ENCODE data around the gene FBN2. TPM values are rescaled to one million over a fixed set of nuclear protein-coding genes. Genes with fewer than 3 reads are reported as not detected.

The FBN2 gene
- total and polyA plus RNA-seq, 9 donors = 0.23 to 3.5 (median 1.0) TPM

DNA sequence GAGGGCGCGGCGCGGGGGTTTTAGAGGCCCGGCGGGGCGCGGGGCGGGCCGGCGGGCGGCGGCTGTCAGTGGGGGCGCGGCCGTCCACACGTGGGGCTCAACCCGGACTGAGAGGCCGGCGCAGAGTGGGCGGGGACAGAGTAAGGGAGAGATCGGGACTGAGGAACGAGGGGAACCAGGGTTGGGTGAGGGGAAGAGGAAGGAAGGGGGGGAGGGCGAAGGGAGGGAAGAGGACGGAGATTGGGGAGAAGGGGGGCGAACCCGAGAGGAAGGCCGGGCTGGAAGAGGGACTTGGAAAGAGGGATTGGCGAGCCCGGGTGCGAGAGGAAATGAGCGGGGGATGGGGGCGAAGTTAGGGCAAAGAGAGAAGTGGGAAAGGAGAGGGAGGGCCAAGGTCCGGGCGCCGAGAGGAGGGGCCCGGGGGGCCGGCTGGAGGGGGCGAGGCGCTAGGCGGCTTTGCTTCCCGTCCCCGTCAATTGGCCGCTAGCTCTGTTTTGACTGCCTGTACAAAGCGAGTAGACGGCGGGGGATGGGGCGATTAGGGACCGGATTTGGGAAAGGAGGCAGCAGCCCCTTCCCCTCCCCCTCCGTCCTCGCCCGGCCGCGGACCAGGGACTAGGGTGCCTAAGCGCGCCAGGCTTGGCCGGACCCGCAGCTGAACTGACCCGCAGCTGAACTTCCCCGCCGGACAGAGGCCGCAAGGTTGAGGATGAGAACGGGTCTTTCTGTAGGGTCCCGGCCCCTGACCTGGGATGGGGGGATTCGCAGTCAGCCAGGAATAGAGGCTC, 399 bp upstream of the FBN2 start:
- intact Hi-C loops (cut with DNase I) = no loop called here
- WGBS, 3 donors = 0 to 1% (median 1%) methylated on average over 37 to 65 of the region's 65 CpGs
- DNase-seq = peak in 4 of 5 donors; percentile 21 to 63 (median 41)
- Histone ChIP-seq H3K27ac (no peak overlapping the region), H3K9me3 (no peaks in the 10 kb centered on the region), H3K27me3 (no peaks in the 10 kb centered on the region), H3K4me1 (ENCODE audit: insufficient read depth) (no peaks in the 10 kb centered on the region), H3K36me3 (no peaks in the 10 kb centered on the region), H3K4me3 (peak overlapping the region; percentile 51)
- TF ChIP-seq EP300 (IDR thresholded peaks at IDR 0.05) = no peak
- no peak for TF ChIP-seq CTCF (IDR thresholded peaks at IDR 0.05)
- no peak for TF ChIP-seq POLR2A (IDR thresholded peaks at IDR 0.05)

DNA sequence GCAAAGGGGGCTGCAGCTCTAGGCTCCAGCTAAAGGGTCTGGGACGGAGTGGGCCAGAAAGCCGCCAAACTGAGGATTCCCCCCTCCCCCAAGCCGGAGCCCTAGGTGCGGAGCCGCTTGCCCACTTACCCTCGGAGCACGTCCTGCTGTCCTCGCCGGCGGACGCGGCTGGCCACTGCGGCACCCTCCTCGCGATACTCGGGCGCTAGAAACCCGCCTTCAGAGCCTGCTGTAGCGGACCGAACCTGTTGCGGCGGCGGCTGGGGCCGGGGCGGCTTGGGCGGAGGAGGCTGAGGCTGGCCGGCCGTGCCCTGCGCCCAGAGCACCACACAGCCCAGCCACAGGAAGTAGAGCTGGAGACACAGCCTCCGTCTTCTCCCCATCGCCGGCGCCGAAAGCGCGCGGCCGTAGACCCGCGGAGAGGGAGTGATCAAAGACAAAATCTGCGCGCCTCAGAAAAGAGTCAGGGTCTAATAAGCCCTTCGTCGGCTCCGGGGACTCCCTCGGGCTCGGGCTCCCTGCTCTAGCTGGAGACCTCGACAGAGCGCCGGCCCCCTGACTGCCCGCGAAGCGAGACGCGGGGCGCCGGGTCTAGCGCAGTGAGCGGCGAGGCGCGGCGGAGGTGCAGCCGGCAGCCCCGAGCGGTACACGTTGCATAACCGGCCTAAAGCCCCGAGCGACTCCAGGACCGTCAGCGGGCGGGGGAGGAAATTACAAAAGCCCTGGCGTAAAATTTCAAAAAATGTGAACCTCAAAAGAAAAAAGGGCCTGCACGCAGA, 635 bp downstream of the FBN2 start:
- Histone ChIP-seq H3K4me1 (ENCODE audit: insufficient read depth) (no peaks in the 10 kb centered on the region), H3K4me3 (peak overlapping the region; percentile 51), H3K27me3 (no peaks in the 10 kb centered on the region), H3K27ac (no peak overlapping the region), H3K9me3 (no peaks in the 10 kb centered on the region), H3K36me3 (no peaks in the 10 kb centered on the region)
- 1% methylated on average over 74 to 75 of the region's 75 CpGs for WGBS, 3 donors
- intact Hi-C loops (cut with DNase I) = no loop called here
- TF ChIP-seq CTCF (IDR thresholded peaks at IDR 0.05) (no peak), POLR2A (IDR thresholded peaks at IDR 0.05) (no peak), EP300 (IDR thresholded peaks at IDR 0.05) (no peak)
- peak in 3 of 5 donors; percentile 20 to 41 (median 33) for DNase-seq

DNA sequence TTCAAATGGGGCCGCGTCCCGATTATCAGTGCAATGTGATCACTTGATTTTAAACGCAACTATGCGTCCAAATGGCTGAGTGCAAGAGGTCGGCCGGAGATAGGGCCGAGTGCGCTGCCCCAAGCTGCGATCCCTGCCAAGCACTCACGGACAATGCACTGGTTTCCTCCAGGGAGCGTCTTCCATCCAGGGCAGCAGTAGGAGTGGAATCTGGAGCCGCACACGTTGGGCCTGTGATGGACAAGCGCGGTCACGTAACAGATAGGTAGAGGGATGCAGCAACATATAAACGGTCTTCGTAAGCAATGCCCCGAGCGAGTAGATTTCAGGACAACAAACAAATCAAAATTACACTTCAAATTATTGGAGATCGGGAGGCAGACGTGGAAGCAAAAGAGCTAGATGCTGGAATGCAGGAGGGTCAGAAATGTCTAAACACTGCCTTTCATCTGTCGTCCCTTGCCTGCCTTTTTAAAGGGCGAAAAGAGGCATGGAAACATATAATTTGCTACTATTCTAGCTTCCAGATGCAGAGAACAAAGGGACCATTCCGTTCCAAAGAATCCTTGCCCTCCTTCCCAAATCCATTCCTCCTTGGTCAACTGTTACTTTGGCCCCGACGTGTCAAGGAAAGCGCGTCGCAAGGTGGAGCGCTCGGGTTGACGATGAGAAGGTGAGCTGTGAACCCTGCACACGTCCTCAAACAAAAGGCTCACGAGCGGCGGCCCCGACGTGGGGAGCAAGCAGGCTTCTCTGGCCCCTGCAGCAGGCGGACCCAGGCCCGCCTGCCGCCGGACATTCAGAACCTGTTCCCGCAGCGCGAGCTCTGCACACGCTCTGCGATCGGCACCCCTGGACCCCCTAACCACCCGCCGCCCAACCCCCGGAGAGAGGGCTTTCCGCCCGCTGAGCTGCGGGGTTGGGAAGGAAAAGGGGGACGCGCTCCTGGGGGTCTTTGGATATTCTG, 1.5 kb downstream of the FBN2 start:
- H3K27me3 ChIP-seq = no peaks in the 10 kb centered on the region
- no peak for DNase-seq
- intact Hi-C loops (cut with DNase I) = no loop called here
- TF ChIP-seq CTCF (IDR thresholded peaks at IDR 0.05) = no peak
- TF ChIP-seq EP300 (IDR thresholded peaks at IDR 0.05) = no peak
- no peak for TF ChIP-seq POLR2A (IDR thresholded peaks at IDR 0.05)
- H3K27ac ChIP-seq = no peak overlapping the region
- WGBS, 3 donors = 33 to 40% (median 35%) methylated on average over 55 to 58 of the region's 58 CpGs
- no peaks in the 10 kb centered on the region for H3K4me1 ChIP-seq (ENCODE audit: insufficient read depth)
- H3K36me3 ChIP-seq = no peaks in the 10 kb centered on the region
- no peaks in the 10 kb centered on the region for H3K9me3 ChIP-seq
- H3K4me3 ChIP-seq = peak overlapping the region; percentile 51

DNA sequence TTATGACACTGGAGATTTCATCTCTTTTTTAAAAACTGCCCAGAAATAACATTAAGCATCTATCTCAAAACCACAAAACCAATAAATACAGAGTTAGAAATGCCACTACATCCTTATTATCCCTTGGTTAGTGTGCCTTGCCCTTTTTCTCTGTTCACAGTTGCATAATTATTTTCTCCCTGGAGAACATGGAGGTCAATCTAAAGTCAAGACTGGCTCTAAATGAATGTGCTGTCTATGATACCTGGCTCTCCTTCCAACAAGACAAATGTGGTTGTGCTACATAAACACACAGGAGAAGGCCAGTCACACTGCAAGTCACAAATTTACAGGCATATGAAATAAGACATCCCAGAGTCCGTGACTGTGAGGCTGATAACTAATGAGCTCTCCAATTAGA, 2.8 kb downstream of the FBN2 start:
- Histone ChIP-seq H3K9me3 (no peaks in the 10 kb centered on the region), H3K27ac (no peak overlapping the region), H3K36me3 (no peaks in the 10 kb centered on the region), H3K27me3 (no peaks in the 10 kb centered on the region), H3K4me1 (ENCODE audit: insufficient read depth) (no peaks in the 10 kb centered on the region), H3K4me3 (no peak overlapping the region)
- no peak for TF ChIP-seq CTCF (IDR thresholded peaks at IDR 0.05)
- TF ChIP-seq POLR2A (IDR thresholded peaks at IDR 0.05) = no peak
- TF ChIP-seq EP300 (IDR thresholded peaks at IDR 0.05) = no peak
- intact Hi-C loops (cut with DNase I) = no loop called here
- no peak for DNase-seq
- 87 to 97% (median 92%) methylated on average over 1 of the region's 1 CpG for WGBS, 3 donors
